Measurements from ENCODE around the gene ZDHHC24. TPM values are rescaled to one million over a fixed set of nuclear protein-coding genes. Genes with fewer than 3 reads are reported as not detected.
A peak's percentile ranks its signal among the peaks of the same experiment; 100 is the strongest.

ZDHHC24 gene
- total RNA-seq, 1 donor from 2014 or later: 3.7 TPM

- H3K36me3 ChIP-seq (ENCODE audit: control insufficient read depth in 3 of 3, insufficient read depth in 3 of 3, low read length in 3 of 3): peaks cover 23 to 65% (median 45%) of the 10 kb centered on the region in 3 donors
- no peaks in the 10 kb centered on the region for H3K9me3 ChIP-seq (ENCODE audit: control insufficient read depth in 3 of 3, low read length in 3 of 3)
- H3K4me1 ChIP-seq (ENCODE audit: control insufficient read depth in 3 of 3, insufficient read depth in 3 of 3, low read length in 3 of 3): peaks cover 3 to 30% (median 29%) of the 10 kb centered on the region in 3 donors
- H3K4me3 ChIP-seq (ENCODE audit: low read length in 3 of 3): no peak overlapping the region
- H3K27ac ChIP-seq (ENCODE audit: low read depth, low read length): no peak overlapping the region
- no peak overlapping the region for H3K9ac ChIP-seq (ENCODE audit: low read depth in 1 of 3, low read length in 3 of 3)
- H3K27me3 ChIP-seq (ENCODE audit: control insufficient read depth in 3 of 3, insufficient read depth in 3 of 3, low read length in 3 of 3): peaks cover 8 to 12% (median 9%) of the 10 kb centered on the region in 3 donors
Observed at GRCh38 chr11:66559866-66560676, 14.2 kb upstream of the ZDHHC24 start.

GRCh38 chr11:66559142-66559865 lies 13.5 kb upstream of the ZDHHC24 start:
- Histone ChIP-seq H3K4me3 (ENCODE audit: low read length in 3 of 3) (no peak overlapping the region), H3K9ac (ENCODE audit: low read depth in 1 of 3, low read length in 3 of 3) (peak overlapping the region in 1 of 3 donors; percentile 16)

GRCh38 chr11:66557733-66558326 lies 12.0 kb upstream of the ZDHHC24 start:
- Histone ChIP-seq H3K36me3 (ENCODE audit: control insufficient read depth in 3 of 3, insufficient read depth in 3 of 3, low read length in 3 of 3) (peaks cover 9 to 51% (median 28%) of the 10 kb centered on the region in 3 donors), H3K27me3 (ENCODE audit: control insufficient read depth in 3 of 3, insufficient read depth in 3 of 3, low read length in 3 of 3) (peaks cover 8 to 12% (median 9%) of the 10 kb centered on the region in 3 donors), H3K4me1 (ENCODE audit: control insufficient read depth in 3 of 3, insufficient read depth in 3 of 3, low read length in 3 of 3) (peaks cover 3 to 30% (median 29%) of the 10 kb centered on the region in 3 donors), H3K9ac (ENCODE audit: low read depth in 1 of 3, low read length in 3 of 3) (no peak overlapping the region), H3K9me3 (ENCODE audit: control insufficient read depth in 3 of 3, low read length in 3 of 3) (no peaks in the 10 kb centered on the region), H3K4me3 (ENCODE audit: low read length in 3 of 3) (no peak overlapping the region), H3K27ac (ENCODE audit: low read depth, low read length) (no peak overlapping the region)

More at GRCh38 chr11:66559142-66559865, 13.5 kb upstream of the ZDHHC24 start:
- H3K27ac ChIP-seq (ENCODE audit: low read depth, low read length): no peak overlapping the region
- no peaks in the 10 kb centered on the region for H3K9me3 ChIP-seq (ENCODE audit: control insufficient read depth in 3 of 3, low read length in 3 of 3)
- peaks cover 17 to 64% (median 38%) of the 10 kb centered on the region in 3 donors for H3K36me3 ChIP-seq (ENCODE audit: control insufficient read depth in 3 of 3, insufficient read depth in 3 of 3, low read length in 3 of 3)
- peaks cover 3 to 30% (median 29%) of the 10 kb centered on the region in 3 donors for H3K4me1 ChIP-seq (ENCODE audit: control insufficient read depth in 3 of 3, insufficient read depth in 3 of 3, low read length in 3 of 3)
- peaks cover 8 to 12% (median 9%) of the 10 kb centered on the region in 3 donors for H3K27me3 ChIP-seq (ENCODE audit: control insufficient read depth in 3 of 3, insufficient read depth in 3 of 3, low read length in 3 of 3)

- Histone ChIP-seq H3K9me3 (ENCODE audit: control insufficient read depth in 3 of 3, low read length in 3 of 3) (no peaks in the 10 kb centered on the region), H3K4me1 (ENCODE audit: control insufficient read depth in 3 of 3, insufficient read depth in 3 of 3, low read length in 3 of 3) (peaks cover 3 to 43% (median 33%) of the 10 kb centered on the region in 3 donors), H3K27me3 (ENCODE audit: control insufficient read depth in 3 of 3, insufficient read depth in 3 of 3, low read length in 3 of 3) (peaks cover 8 to 12% (median 9%) of the 10 kb centered on the region in 3 donors), H3K36me3 (ENCODE audit: control insufficient read depth in 3 of 3, insufficient read depth in 3 of 3, low read length in 3 of 3) (peaks cover 0 to 39% (median 22%) of the 10 kb centered on the region in 3 donors), H3K9ac (ENCODE audit: low read depth in 1 of 3, low read length in 3 of 3) (no peak overlapping the region), H3K27ac (ENCODE audit: low read depth, low read length) (no peak overlapping the region), H3K4me3 (ENCODE audit: low read length in 3 of 3) (no peak overlapping the region)
Observed at GRCh38 chr11:66556086-66556485, 10.2 kb upstream of the ZDHHC24 start.

GRCh38 chr11:66555416-66555815 lies 9.6 kb upstream of the ZDHHC24 start:
- H3K4me3 ChIP-seq (ENCODE audit: low read length in 3 of 3): no peak overlapping the region
- H3K27me3 ChIP-seq (ENCODE audit: control insufficient read depth in 3 of 3, insufficient read depth in 3 of 3, low read length in 3 of 3): peaks cover 8 to 12% (median 9%) of the 10 kb centered on the region in 3 donors
- no peak overlapping the region for H3K9ac ChIP-seq (ENCODE audit: low read depth in 1 of 3, low read length in 3 of 3)
- peaks cover 0 to 37% (median 19%) of the 10 kb centered on the region in 3 donors for H3K36me3 ChIP-seq (ENCODE audit: control insufficient read depth in 3 of 3, insufficient read depth in 3 of 3, low read length in 3 of 3)
- H3K4me1 ChIP-seq (ENCODE audit: control insufficient read depth in 3 of 3, insufficient read depth in 3 of 3, low read length in 3 of 3): peaks cover 3 to 50% (median 40%) of the 10 kb centered on the region in 3 donors
- H3K27ac ChIP-seq (ENCODE audit: low read depth, low read length): no peak overlapping the region
- no peaks in the 10 kb centered on the region for H3K9me3 ChIP-seq (ENCODE audit: control insufficient read depth in 3 of 3, low read length in 3 of 3)

- H3K27ac ChIP-seq (ENCODE audit: low read depth, low read length): no peak overlapping the region
- peaks cover 3 to 54% (median 48%) of the 10 kb centered on the region in 3 donors for H3K4me1 ChIP-seq (ENCODE audit: control insufficient read depth in 3 of 3, insufficient read depth in 3 of 3, low read length in 3 of 3)
- H3K36me3 ChIP-seq (ENCODE audit: control insufficient read depth in 3 of 3, insufficient read depth in 3 of 3, low read length in 3 of 3): peaks cover 0 to 39% (median 15%) of the 10 kb centered on the region in 3 donors
- H3K9ac ChIP-seq (ENCODE audit: low read depth in 1 of 3, low read length in 3 of 3): no peak overlapping the region
- no peak overlapping the region for H3K4me3 ChIP-seq (ENCODE audit: low read length in 3 of 3)
- H3K9me3 ChIP-seq (ENCODE audit: control insufficient read depth in 3 of 3, low read length in 3 of 3): no peaks in the 10 kb centered on the region
- H3K27me3 ChIP-seq (ENCODE audit: control insufficient read depth in 3 of 3, insufficient read depth in 3 of 3, low read length in 3 of 3): peaks cover 8 to 12% (median 9%) of the 10 kb centered on the region in 3 donors
Observed at GRCh38 chr11:66554602-66555001, 8.8 kb upstream of the ZDHHC24 start.

- no peak overlapping the region for H3K9ac ChIP-seq (ENCODE audit: low read depth in 1 of 3, low read length in 3 of 3)
- peaks cover 0 to 23% (median 8%) of the 10 kb centered on the region in 3 donors for H3K36me3 ChIP-seq (ENCODE audit: control insufficient read depth in 3 of 3, insufficient read depth in 3 of 3, low read length in 3 of 3)
- H3K4me3 ChIP-seq (ENCODE audit: low read length in 3 of 3): no peak overlapping the region
- peak overlapping the region; percentile 30 for H3K27ac ChIP-seq (ENCODE audit: low read depth, low read length)
- peaks cover 0 to 5% (median 0%) of the 10 kb centered on the region in 3 donors for H3K27me3 ChIP-seq (ENCODE audit: control insufficient read depth in 3 of 3, insufficient read depth in 3 of 3, low read length in 3 of 3)
- peaks cover 27 to 60% (median 31%) of the 10 kb centered on the region in 3 donors for H3K4me1 ChIP-seq (ENCODE audit: control insufficient read depth in 3 of 3, insufficient read depth in 3 of 3, low read length in 3 of 3)
- H3K9me3 ChIP-seq (ENCODE audit: control insufficient read depth in 3 of 3, low read length in 3 of 3): no peaks in the 10 kb centered on the region
Observed at GRCh38 chr11:66550887-66551286, 5.0 kb upstream of the ZDHHC24 start.

- H3K4me3 ChIP-seq (ENCODE audit: low read length in 3 of 3): peak overlapping the region in 2 of 3 donors; percentile 2 to 57
- peak overlapping the region; percentile 30 for H3K27ac ChIP-seq (ENCODE audit: low read depth, low read length)
- H3K36me3 ChIP-seq (ENCODE audit: control insufficient read depth in 3 of 3, insufficient read depth in 3 of 3, low read length in 3 of 3): peaks cover 0 to 20% (median 7%) of the 10 kb centered on the region in 3 donors
- H3K27me3 ChIP-seq (ENCODE audit: control insufficient read depth in 3 of 3, insufficient read depth in 3 of 3, low read length in 3 of 3): no peaks in the 10 kb centered on the region
- peak overlapping the region in 1 of 3 donors; percentile 43 for H3K9ac ChIP-seq (ENCODE audit: low read depth in 1 of 3, low read length in 3 of 3)
- H3K9me3 ChIP-seq (ENCODE audit: control insufficient read depth in 3 of 3, low read length in 3 of 3): no peaks in the 10 kb centered on the region
- peaks cover 34 to 68% (median 36%) of the 10 kb centered on the region in 3 donors for H3K4me1 ChIP-seq (ENCODE audit: control insufficient read depth in 3 of 3, insufficient read depth in 3 of 3, low read length in 3 of 3)
Observed at GRCh38 chr11:66549696-66550095, 3.8 kb upstream of the ZDHHC24 start.

- peak overlapping the region; percentile 90 for H3K27ac ChIP-seq (ENCODE audit: low read depth, low read length)
- H3K27me3 ChIP-seq (ENCODE audit: control insufficient read depth in 3 of 3, insufficient read depth in 3 of 3, low read length in 3 of 3): no peaks in the 10 kb centered on the region
- H3K9ac ChIP-seq (ENCODE audit: low read depth in 1 of 3, low read length in 3 of 3): peak overlapping the region in 2 of 3 donors; percentile 65 to 71
- no peaks in the 10 kb centered on the region for H3K9me3 ChIP-seq (ENCODE audit: control insufficient read depth in 3 of 3, low read length in 3 of 3)
- H3K36me3 ChIP-seq (ENCODE audit: control insufficient read depth in 3 of 3, insufficient read depth in 3 of 3, low read length in 3 of 3): peaks cover 0 to 17% (median 7%) of the 10 kb centered on the region in 3 donors
- peak overlapping the region; percentile 41 to 78 (median 61) for H3K4me3 ChIP-seq (ENCODE audit: low read length in 3 of 3)
- peaks cover 40 to 74% (median 41%) of the 10 kb centered on the region in 3 donors for H3K4me1 ChIP-seq (ENCODE audit: control insufficient read depth in 3 of 3, insufficient read depth in 3 of 3, low read length in 3 of 3)
Observed at GRCh38 chr11:66548774-66549630, 3.2 kb upstream of the ZDHHC24 start.
